Measurements from ENCODE around the gene TEX51.

TEX51 gene

GRCh38 chr2:126911111-126911796 is 12.6 kb downstream of the TEX51 start:
- peaks cover 32% of the 10 kb centered on the region for H3K27me3 Mint-ChIP-seq

DNA sequence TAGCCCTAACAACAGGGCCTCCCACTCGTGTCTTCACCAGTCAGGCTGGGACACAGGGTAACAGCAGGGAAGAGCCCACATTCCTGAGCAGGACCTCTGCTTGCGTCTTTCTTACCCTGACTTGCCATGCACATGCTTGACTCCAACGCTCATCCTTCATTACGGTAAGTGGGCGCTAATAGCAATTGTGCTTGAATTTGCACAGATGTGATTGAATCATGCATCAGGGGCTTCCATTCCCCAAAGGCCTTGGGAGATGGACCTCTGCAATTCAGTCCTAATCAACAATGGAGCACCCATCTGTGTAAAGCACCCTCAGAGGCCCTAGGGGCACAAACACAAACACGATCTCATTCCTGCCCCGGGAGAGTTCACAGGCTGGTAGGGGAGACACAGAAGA is 13.5 kb downstream of the TEX51 start:
- Mint-ChIP-seq H3K36me3 (no peaks in the 10 kb centered on the region), H3K27me3 (peaks cover 27% of the 10 kb centered on the region), H3K9me3 (no peaks in the 10 kb centered on the region), H3K4me1 (no peaks in the 10 kb centered on the region), H3K4me3 (no peak overlapping the region), H3K27ac (no peak overlapping the region)
- no peak for ATAC-seq

More at GRCh38 chr2:126911111-126911796, 12.6 kb downstream of the TEX51 start:
- Mint-ChIP-seq H3K4me3 (no peak overlapping the region), H3K36me3 (no peaks in the 10 kb centered on the region), H3K27ac (no peak overlapping the region), H3K4me1 (peaks cover under 1% of the 10 kb centered on the region), H3K9me3 (no peaks in the 10 kb centered on the region)
- ATAC-seq, result no peak

- Mint-ChIP-seq H3K4me3 (no peak overlapping the region), H3K27ac (no peak overlapping the region), H3K9me3 (no peaks in the 10 kb centered on the region), H3K36me3 (no peaks in the 10 kb centered on the region), H3K27me3 (peaks cover 15% of the 10 kb centered on the region), H3K4me1 (no peaks in the 10 kb centered on the region)
- ATAC-seq, result no peak
Measured at GRCh38 chr2:126913329-126913728, 14.6 kb downstream of the TEX51 start.

DNA sequence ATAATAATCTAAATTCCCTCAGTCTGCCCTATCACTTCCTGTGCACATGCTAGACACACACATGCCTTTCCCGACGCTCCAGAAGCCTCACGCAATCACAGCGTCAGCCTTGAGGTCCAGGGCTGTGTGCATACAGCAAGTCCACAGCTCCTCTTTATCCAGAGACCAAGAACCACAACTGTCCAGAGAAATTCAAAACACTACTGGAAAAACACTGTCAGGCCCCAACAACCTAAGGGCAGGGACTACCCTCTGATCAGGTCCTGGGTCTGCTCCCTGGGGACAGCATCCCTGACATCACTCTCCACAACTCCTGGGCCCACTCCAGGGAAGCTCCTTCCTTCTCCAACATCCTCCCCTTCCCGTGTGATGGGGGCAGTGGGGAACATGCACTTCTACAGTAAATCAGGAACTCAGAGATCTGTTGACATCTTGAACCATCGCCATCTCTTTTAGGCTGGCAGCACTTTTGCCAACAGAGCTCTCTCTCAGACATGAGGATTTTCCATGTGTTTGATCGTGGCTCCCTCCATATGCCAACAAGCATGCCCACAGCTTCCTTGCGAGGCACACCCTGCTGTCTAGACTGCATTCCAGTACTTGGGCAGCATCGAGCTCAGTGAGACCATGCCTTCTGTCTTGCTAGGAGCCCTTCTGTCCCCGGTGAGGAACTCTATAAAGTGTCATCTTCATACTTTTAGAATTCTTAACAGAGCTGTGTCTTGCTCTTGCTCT is 15.4 kb downstream of the TEX51 start:
- Mint-ChIP-seq H3K27me3 (peaks cover 10% of the 10 kb centered on the region), H3K36me3 (no peaks in the 10 kb centered on the region), H3K4me1 (no peaks in the 10 kb centered on the region), H3K9me3 (no peaks in the 10 kb centered on the region), H3K4me3 (no peak overlapping the region), H3K27ac (no peak overlapping the region)
- no peak for ATAC-seq

DNA sequence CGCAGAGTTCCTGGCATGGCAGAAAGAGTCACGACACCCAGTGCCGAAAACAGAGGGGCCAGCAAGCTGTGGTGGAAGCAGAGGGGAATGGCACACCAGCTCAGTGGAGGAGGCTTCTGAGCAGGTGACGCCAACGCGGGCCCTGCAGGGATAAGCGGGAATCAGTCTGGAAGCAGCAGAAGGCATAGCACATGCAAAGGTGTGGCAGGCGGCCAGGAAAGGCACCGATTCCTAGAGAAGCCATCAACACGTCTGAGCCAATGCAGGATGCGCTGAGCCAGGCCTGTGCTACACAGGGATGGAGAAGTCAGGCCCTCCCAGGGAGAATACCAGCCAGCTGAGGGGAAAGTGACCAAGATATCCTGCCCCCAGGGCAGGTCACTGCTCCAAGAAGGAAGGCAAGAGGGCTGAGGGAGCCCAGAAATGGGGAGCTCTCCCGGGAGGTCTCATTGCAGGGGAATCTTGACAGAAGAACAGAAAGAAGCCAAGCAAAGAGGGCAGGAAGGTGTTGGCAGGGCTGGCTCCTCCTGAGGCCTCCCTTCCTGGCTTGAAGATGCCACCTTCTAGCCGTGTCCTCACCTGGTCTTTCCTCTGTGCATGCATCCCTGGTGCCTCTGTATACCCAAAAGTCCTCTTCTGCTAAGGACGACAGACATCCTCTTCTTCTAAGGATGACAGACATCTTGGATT is 16.3 kb downstream of the TEX51 start:
- H3K4me3 Mint-ChIP-seq, result no peak overlapping the region
- ATAC-seq, result no peak
- no peaks in the 10 kb centered on the region for H3K36me3 Mint-ChIP-seq
- peaks cover under 1% of the 10 kb centered on the region for H3K27me3 Mint-ChIP-seq
- H3K27ac Mint-ChIP-seq, result no peak overlapping the region
- H3K9me3 Mint-ChIP-seq, result no peaks in the 10 kb centered on the region
- no peaks in the 10 kb centered on the region for H3K4me1 Mint-ChIP-seq

DNA sequence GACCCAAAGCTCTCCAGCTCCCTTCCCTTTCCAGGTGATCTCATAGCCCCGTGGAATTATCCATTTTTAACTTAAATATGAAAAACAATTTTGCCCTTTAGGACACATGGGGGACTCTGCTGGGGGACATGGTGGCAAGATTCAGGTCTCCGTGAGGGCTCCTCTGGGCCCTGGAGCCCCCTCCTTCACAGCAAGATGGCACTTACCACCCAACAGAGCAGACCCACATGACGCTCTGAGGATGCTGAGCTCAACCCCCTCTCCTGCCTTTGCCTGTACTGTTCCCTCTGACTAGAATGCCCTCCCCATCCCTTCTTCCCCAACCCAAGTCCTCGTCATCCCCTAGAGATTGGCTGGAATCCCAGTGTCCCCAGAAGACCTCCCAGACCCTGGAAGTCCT is 17.2 kb downstream of the TEX51 start:
- Mint-ChIP-seq H3K9me3 (no peaks in the 10 kb centered on the region), H3K27ac (no peak overlapping the region), H3K27me3 (no peaks in the 10 kb centered on the region), H3K4me1 (no peaks in the 10 kb centered on the region), H3K36me3 (no peaks in the 10 kb centered on the region), H3K4me3 (no peak overlapping the region)
- ATAC-seq, result peak; percentile 22

DNA sequence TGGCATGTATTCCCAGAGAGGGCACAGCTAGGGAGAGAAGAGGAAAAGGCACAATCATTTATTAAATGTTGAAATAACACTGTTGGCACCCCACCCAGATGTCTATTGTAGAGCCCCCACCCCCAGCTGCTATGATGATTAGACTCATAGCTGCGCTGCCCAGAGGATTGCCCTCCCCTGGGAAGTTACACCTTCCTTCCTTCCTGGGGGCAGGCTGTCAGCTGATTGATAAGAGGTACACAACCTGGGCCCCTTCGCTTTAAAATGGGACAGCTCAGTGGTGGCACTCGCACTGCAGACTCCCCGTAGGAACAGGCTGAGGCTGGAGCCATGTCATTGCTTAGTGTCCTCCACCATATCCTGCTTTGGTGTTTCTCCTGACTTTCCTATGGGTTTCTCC is 18.1 kb downstream of the TEX51 start:
- Mint-ChIP-seq H3K27me3 (no peaks in the 10 kb centered on the region), H3K36me3 (no peaks in the 10 kb centered on the region), H3K9me3 (no peaks in the 10 kb centered on the region), H3K27ac (no peak overlapping the region), H3K4me3 (no peak overlapping the region), H3K4me1 (no peaks in the 10 kb centered on the region)
- no peak for ATAC-seq

- H3K9me3 Mint-ChIP-seq, result peaks cover 7% of the 10 kb centered on the region
- H3K4me3 Mint-ChIP-seq, result no peak overlapping the region
- H3K4me1 Mint-ChIP-seq, result no peaks in the 10 kb centered on the region
- no peaks in the 10 kb centered on the region for H3K36me3 Mint-ChIP-seq
- peak; percentile 39 for ATAC-seq
- H3K27ac Mint-ChIP-seq, result no peak overlapping the region
- H3K27me3 Mint-ChIP-seq, result no peaks in the 10 kb centered on the region
Measured at GRCh38 chr2:126921066-126921465, 22.4 kb downstream of the TEX51 start.

- peaks cover 3% of the 10 kb centered on the region for H3K4me1 Mint-ChIP-seq
Measured at GRCh38 chr2:126930970-126931590, 32.4 kb downstream of the TEX51 start.

DNA sequence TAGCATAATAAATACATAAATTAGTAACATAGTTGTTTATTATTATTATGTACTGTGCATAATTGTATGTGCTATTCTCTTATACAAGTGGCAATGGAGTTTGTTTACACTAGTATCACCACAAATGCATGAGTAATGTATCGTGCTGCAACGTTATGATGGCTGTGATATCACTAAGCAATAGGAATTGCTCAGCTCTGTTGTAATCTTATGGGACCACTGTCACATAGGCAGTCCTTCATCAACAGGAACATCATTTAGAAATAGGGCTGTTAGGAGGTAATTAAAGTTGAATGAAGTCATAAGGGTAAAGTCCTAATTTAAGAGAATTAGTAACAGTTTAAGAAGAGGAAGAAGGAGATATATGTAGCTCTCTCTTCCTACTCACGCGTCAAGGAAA is 33.8 kb downstream of the TEX51 start:
- Mint-ChIP-seq H3K36me3 (no peaks in the 10 kb centered on the region), H3K4me1 (peaks cover 6% of the 10 kb centered on the region), H3K4me3 (no peak overlapping the region), H3K9me3 (peaks cover 10% of the 10 kb centered on the region), H3K27me3 (peaks cover 51% of the 10 kb centered on the region), H3K27ac (no peak overlapping the region)
- no peak for ATAC-seq

More at GRCh38 chr2:126930970-126931590, 32.4 kb downstream of the TEX51 start:
- Mint-ChIP-seq H3K9me3 (peaks cover 14% of the 10 kb centered on the region), H3K27me3 (peaks cover 45% of the 10 kb centered on the region), H3K4me3 (no peak overlapping the region), H3K27ac (no peak overlapping the region), H3K36me3 (no peaks in the 10 kb centered on the region)
- ATAC-seq, result no peak

DNA sequence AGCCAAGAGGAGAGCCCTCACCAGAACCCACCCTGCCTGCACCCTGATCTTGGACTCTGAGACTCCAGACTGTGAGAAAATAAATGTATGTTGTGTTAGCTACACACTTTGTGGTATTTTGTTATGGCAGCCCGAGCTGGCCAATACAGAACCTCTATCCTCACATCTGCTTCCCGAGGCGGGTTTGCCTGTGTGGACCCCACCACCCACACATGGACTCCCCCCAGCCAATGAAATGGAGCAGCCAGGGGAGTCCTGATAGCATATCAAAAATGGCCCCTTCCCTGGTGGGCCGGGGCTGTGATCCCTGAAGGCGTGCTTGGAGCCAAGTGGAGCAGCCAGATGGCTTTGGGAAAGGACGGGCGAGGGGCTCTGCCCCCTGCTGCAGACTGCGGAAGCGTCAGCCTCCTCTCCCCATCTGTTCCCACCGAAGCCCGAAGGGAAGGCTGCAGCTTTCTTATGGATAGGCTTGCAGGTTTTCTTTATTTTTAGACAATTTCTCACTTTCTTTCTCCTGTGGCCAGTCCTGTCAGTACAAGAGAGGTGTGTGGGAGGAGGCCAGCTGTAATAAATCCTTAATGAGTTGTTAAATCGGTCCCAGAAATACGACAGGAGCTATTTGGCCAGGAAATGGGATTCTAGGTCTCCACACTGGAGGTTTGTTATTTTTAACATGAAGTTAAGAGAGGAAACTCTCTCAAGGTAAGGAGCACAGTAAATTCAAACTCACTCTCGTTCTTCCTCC is 34.4 kb downstream of the TEX51 start:
- no peak for ATAC-seq
- H3K9me3 Mint-ChIP-seq, result peaks cover 5% of the 10 kb centered on the region
- H3K36me3 Mint-ChIP-seq, result no peaks in the 10 kb centered on the region
- H3K27ac Mint-ChIP-seq, result no peak overlapping the region
- H3K27me3 Mint-ChIP-seq, result peaks cover 57% of the 10 kb centered on the region
- H3K4me1 Mint-ChIP-seq, result peaks cover 6% of the 10 kb centered on the region
- no peak overlapping the region for H3K4me3 Mint-ChIP-seq

GRCh38 chr2:126933711-126934091 is 35.0 kb downstream of the TEX51 start:
- Mint-ChIP-seq H3K9me3 (peaks cover 5% of the 10 kb centered on the region), H3K4me1 (peaks cover 6% of the 10 kb centered on the region), H3K4me3 (no peak overlapping the region), H3K27ac (no peak overlapping the region), H3K27me3 (peaks cover 61% of the 10 kb centered on the region), H3K36me3 (no peaks in the 10 kb centered on the region)
- no peak for ATAC-seq

DNA sequence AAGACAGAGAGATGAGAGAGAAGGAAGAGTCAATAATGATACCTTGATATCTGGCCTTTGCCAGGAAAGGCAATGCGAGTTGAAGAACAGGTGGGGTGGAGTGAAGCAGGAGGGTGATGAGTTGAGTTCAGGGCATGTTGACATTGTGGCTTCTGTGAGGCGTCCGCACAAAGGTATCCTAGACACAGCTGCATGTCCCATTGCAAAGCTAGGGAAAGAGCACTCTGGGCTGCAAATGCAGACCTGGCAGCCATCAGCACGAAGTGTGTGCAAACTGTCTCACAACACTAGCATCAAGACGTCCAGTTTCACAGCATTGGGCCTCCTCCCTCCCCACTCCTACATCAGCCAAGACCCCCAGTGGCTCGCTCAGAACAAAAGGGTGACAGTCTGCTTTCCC is 36.1 kb downstream of the TEX51 start:
- H3K36me3 Mint-ChIP-seq, result no peaks in the 10 kb centered on the region
- peaks cover 6% of the 10 kb centered on the region for H3K4me1 Mint-ChIP-seq
- peaks cover 2% of the 10 kb centered on the region for H3K9me3 Mint-ChIP-seq
- H3K27me3 Mint-ChIP-seq, result peaks cover 56% of the 10 kb centered on the region
- no peak overlapping the region for H3K4me3 Mint-ChIP-seq
- H3K27ac Mint-ChIP-seq, result no peak overlapping the region
- ATAC-seq, result no peak

- H3K9me3 Mint-ChIP-seq, result no peaks in the 10 kb centered on the region
- H3K27ac Mint-ChIP-seq, result no peak overlapping the region
- no peak overlapping the region for H3K4me3 Mint-ChIP-seq
- H3K27me3 Mint-ChIP-seq, result peaks cover 56% of the 10 kb centered on the region
- H3K4me1 Mint-ChIP-seq, result peaks cover 6% of the 10 kb centered on the region
- no peak for ATAC-seq
- H3K36me3 Mint-ChIP-seq, result no peaks in the 10 kb centered on the region
Measured at GRCh38 chr2:126935774-126936173, 37.1 kb downstream of the TEX51 start.

GRCh38 chr2:126936219-126936723 is 37.6 kb downstream of the TEX51 start:
- H3K4me3 Mint-ChIP-seq, result no peak overlapping the region
- no peak overlapping the region for H3K27ac Mint-ChIP-seq
- peaks cover 56% of the 10 kb centered on the region for H3K27me3 Mint-ChIP-seq
- ATAC-seq, result no peak
- no peaks in the 10 kb centered on the region for H3K9me3 Mint-ChIP-seq
- H3K36me3 Mint-ChIP-seq, result no peaks in the 10 kb centered on the region
- peaks cover 6% of the 10 kb centered on the region for H3K4me1 Mint-ChIP-seq

All from stimulated activated memory B cell treated with anti-CD40 and anti-IgM and Interleukin-4, amounts not matched to agents 10 μg/mL and 1 μg/mL and 100 μg/mL, for 72 hours (primary cell).